GM12874 (cell line): Measurements from ENCODE around the gene EHBP1.

Experiments
- CTCF ChIP-seq: IDR thresholded peaks from 2 replicates; pipeline ENCODE4 v1.5.1; 2011; ENCODE audit warnings: low read depth, mild to moderate bottlenecking, control low read depth, low read length, moderate library complexity; ENCODE audit not compliant: insufficient read depth

EHBP1 gene

GRCh38 chr2:62968168-62968567, 262.7 kb downstream of the EHBP1 start:
- no peak for TF ChIP-seq CTCF

- TF ChIP-seq CTCF: no peak
Observed at GRCh38 chr2:62968668-62969067, 263.2 kb downstream of the EHBP1 start.

GRCh38 chr2:62971936-62972335, 266.4 kb downstream of the EHBP1 start:
- TF ChIP-seq CTCF: no peak

GRCh38 chr2:62972601-62973000, 267.1 kb downstream of the EHBP1 start:
- no peak for TF ChIP-seq CTCF

GRCh38 chr2:62974999-62975398, 269.5 kb downstream of the EHBP1 start:
- TF ChIP-seq CTCF: no peak

- no peak for TF ChIP-seq CTCF
Observed at GRCh38 chr2:62991605-62992004, 286.1 kb downstream of the EHBP1 start.

- no peak for TF ChIP-seq CTCF
Observed at GRCh38 chr2:62992561-62992960, 287.0 kb downstream of the EHBP1 start.

GRCh38 chr2:62994206-62994605, 288.7 kb downstream of the EHBP1 start:
- TF ChIP-seq CTCF: no peak
